ENCODE data around the gene ORMDL3.

DNA sequence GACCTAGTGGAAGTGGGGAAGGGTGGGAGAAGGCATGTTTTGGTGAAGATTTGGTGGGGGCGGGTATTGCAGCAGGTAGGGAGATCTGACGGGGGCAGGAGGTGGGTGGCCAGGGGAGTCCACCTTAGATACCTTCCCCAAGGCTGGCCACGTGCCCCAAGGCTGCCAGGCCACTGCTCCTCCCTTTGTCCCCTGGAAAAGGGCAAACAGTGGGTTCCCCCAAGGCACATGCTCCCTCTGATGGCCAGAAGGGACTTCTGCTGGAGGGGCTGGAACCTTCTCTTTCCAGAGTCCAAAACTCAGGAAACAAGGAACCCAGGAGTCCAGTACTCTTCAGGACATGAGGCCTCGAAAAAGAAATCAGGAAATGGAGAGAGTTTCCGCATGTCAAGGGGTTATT, 47.0 kb upstream of the ORMDL3 start:
- TF ChIP-seq ZNF232 (CRISPR knock-in tag; IDR thresholded peaks at IDR 0.05) (no peak), GRHL2 (CRISPR knock-in tag; IDR thresholded peaks at IDR 0.05; ENCODE audit: insufficient replicate concordance, severe bottlenecking) (no peak), ELF4 (CRISPR knock-in tag; IDR thresholded peaks at IDR 0.05; ENCODE audit: low read depth) (no peak), FOXJ3 (CRISPR knock-in tag; IDR thresholded peaks at IDR 0.05; ENCODE audit: borderline replicate concordance) (no peak), NR3C1 (CRISPR knock-in tag; conservative IDR thresholded peaks at IDR 0.05; ENCODE audit: low read depth) (no peak)
- TF ChIP-seq, protein P1, sequence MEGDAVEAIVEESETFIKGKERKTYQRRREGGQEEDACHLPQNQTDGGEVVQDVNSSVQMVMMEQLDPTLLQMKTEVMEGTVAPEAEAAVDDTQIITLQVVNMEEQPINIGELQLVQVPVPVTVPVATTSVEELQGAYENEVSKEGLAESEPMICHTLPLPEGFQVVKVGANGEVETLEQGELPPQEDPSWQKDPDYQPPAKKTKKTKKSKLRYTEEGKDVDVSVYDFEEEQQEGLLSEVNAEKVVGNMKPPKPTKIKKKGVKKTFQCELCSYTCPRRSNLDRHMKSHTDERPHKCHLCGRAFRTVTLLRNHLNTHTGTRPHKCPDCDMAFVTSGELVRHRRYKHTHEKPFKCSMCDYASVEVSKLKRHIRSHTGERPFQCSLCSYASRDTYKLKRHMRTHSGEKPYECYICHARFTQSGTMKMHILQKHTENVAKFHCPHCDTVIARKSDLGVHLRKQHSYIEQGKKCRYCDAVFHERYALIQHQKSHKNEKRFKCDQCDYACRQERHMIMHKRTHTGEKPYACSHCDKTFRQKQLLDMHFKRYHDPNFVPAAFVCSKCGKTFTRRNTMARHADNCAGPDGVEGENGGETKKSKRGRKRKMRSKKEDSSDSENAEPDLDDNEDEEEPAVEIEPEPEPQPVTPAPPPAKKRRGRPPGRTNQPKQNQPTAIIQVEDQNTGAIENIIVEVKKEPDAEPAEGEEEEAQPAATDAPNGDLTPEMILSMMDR (IDR thresholded peaks at IDR 0.05) = no peak
- TF ChIP-seq, protein P2, sequence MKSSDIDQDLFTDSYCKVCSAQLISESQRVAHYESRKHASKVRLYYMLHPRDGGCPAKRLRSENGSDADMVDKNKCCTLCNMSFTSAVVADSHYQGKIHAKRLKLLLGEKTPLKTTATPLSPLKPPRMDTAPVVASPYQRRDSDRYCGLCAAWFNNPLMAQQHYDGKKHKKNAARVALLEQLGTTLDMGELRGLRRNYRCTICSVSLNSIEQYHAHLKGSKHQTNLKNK (CRISPR knock-in tag; IDR thresholded peaks at IDR 0.05) = no peak
- TF ChIP-seq, protein P3, sequence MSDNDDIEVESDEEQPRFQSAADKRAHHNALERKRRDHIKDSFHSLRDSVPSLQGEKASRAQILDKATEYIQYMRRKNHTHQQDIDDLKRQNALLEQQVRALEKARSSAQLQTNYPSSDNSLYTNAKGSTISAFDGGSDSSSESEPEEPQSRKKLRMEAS (CRISPR knock-in tag; IDR thresholded peaks at IDR 0.05) = no peak

All from WTC11 (cell line).